ENCODE measurements around the gene SENP1.

Gene SENP1

DNA sequence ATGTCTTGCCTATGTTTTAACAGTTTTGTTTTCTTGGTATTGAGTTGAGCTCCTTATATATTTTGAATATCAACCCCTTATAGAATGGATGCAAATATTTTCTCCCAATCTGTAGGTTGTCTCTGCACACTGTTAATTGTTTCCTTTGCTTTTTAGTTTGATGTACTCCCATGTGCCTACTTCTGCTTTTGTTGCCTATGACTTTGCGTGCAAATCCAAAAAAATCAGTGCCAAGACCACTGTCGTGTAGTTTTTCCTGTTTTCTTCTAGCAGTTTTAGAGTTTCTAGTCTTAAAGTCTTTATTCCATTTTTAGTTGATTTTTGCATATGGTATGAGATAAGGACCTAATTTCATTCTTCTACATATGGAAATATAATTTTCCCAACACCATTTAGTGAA is 28.8 kb downstream of the SENP1 start:
- H3K36me3 ChIP-seq (ENCODE audit: insufficient read depth, low read length), result peaks cover 59% of the 10 kb centered on the region
- H3K9me3 ChIP-seq (ENCODE audit: low read depth, low read length), result no peaks in the 10 kb centered on the region
- DNase-seq (ENCODE audit: low read depth, low spot score), result no peak
- H3K9ac ChIP-seq (ENCODE audit: insufficient read length), result no peak overlapping the region
- H3K27ac ChIP-seq, result no peak overlapping the region
- TF ChIP-seq FOXP2 (optimal IDR thresholded peaks at IDR 0.05; ENCODE audit: control extremely low read depth, extremely low read length, insufficient read depth), result no peak
- no peak for TF ChIP-seq EZH2 (IDR thresholded peaks at IDR 0.05)
- no peak for TF ChIP-seq POLR2AphosphoS5 (IDR thresholded peaks at IDR 0.05; ENCODE audit: borderline replicate concordance, low read depth, low read length)
- H3K4me3 ChIP-seq, result no peak overlapping the region

DNA sequence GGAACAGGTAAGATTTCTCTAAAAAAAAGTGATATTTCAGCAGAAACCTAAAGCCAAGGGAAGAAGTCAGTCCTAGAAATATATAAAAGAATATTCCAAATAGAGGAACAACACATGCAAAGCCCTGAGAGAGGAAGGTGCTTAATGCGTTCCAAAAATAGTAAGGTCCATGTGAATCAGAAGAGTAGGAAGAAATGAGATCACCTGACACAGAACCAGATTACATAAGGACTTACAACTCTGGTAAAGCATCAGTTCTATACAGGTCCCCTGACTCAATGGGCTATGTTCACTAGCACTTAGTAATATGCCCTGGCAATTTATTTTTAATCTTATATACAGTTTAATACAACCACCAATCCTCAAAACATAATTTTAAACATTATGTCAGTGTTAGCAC is 30.0 kb downstream of the SENP1 start:
- H3K9ac ChIP-seq (ENCODE audit: insufficient read length), result no peak overlapping the region
- no peak for TF ChIP-seq FOXP2 (optimal IDR thresholded peaks at IDR 0.05; ENCODE audit: control extremely low read depth, extremely low read length, insufficient read depth)
- H3K9me3 ChIP-seq (ENCODE audit: low read depth, low read length), result no peaks in the 10 kb centered on the region
- H3K36me3 ChIP-seq (ENCODE audit: insufficient read depth, low read length), result peaks cover 63% of the 10 kb centered on the region
- H3K4me3 ChIP-seq, result no peak overlapping the region
- DNase-seq (ENCODE audit: low read depth, low spot score), result no peak
- H3K27ac ChIP-seq, result no peak overlapping the region

DNA sequence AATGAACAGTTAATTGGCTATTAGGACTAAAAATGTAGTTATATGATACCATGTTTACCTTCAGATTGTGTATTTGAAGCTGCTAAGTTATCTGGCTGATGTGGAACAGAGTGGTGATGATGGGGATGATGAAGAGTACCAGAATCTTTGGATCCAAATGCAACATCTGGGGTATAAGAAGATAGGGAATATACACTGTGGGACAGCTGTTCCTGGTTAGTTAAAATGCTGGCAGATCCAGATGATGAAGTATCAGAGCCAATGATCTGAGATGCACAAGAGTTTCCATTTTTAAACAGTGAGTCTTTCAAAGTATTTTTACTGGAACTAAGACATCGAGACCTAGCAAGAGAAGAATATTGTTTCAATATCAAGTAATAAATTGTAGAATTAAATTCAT is 31.6 kb downstream of the SENP1 start:
- Histone ChIP-seq H3K27ac (no peak overlapping the region), H3K9ac (ENCODE audit: insufficient read length) (no peak overlapping the region), H3K36me3 (ENCODE audit: insufficient read depth, low read length) (peaks cover 67% of the 10 kb centered on the region), H3K9me3 (ENCODE audit: low read depth, low read length) (no peaks in the 10 kb centered on the region), H3K4me3 (no peak overlapping the region)
- TF ChIP-seq EZH2 (IDR thresholded peaks at IDR 0.05) (no peak), FOXP2 (optimal IDR thresholded peaks at IDR 0.05; ENCODE audit: control extremely low read depth, extremely low read length, insufficient read depth) (no peak)
- DNase-seq (ENCODE audit: low read depth, low spot score), result no peak

DNA sequence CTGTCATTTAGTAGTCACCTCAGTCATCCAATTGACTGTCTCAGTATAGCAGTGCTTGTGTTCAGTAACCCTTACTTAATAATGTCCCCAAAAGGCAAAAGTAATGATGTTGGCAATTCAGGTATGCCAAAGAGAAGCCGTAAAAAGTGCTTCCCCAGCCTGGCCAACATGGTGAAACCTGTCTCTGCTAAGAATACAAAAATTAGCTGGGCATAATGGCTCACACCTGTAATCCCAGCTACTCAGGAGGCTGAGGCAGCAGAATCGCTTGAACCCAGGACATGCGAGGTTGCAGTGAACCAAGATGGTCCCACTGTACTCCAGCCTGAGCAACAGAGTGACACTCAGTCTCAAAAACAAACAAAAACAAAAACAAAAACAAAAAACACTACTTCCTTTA is 33.6 kb downstream of the SENP1 start:
- DNase-seq (ENCODE audit: low read depth, low spot score), result no peak
- TF ChIP-seq FOXP2 (optimal IDR thresholded peaks at IDR 0.05; ENCODE audit: control extremely low read depth, extremely low read length, insufficient read depth) (no peak), EZH2 (IDR thresholded peaks at IDR 0.05) (no peak), POLR2AphosphoS5 (IDR thresholded peaks at IDR 0.05; ENCODE audit: borderline replicate concordance, low read depth, low read length) (no peak)
- no peak overlapping the region for H3K27ac ChIP-seq
- H3K9ac ChIP-seq (ENCODE audit: insufficient read length), result no peak overlapping the region
- no peaks in the 10 kb centered on the region for H3K9me3 ChIP-seq (ENCODE audit: low read depth, low read length)
- peaks cover 62% of the 10 kb centered on the region for H3K36me3 ChIP-seq (ENCODE audit: insufficient read depth, low read length)
- no peak overlapping the region for H3K4me3 ChIP-seq

DNA sequence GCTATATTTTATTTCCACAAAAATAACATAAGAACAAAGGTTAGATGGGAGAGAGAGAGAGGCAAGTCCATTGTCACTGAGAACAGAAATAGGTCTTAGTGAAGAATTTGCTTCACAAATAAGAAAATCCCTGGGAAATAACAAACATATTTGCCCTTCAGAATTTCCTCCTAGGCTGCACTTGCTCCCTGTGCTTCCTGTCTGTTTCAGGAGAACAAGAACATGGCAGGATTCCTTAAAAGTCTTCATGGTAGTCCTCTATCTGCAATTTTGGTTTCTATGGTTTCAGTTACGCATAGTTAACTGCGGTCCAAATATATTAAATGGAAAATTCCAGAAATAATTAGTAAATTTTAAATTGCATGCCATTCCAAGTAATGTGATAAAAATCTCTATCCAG is 34.1 kb downstream of the SENP1 start:
- no peak overlapping the region for H3K9ac ChIP-seq (ENCODE audit: insufficient read length)
- H3K36me3 ChIP-seq (ENCODE audit: insufficient read depth, low read length), result peaks cover 63% of the 10 kb centered on the region
- no peak for DNase-seq (ENCODE audit: low read depth, low spot score)
- TF ChIP-seq EZH2 (IDR thresholded peaks at IDR 0.05) (no peak), FOXP2 (optimal IDR thresholded peaks at IDR 0.05; ENCODE audit: control extremely low read depth, extremely low read length, insufficient read depth) (no peak), POLR2AphosphoS5 (IDR thresholded peaks at IDR 0.05; ENCODE audit: borderline replicate concordance, low read depth, low read length) (no peak)
- no peaks in the 10 kb centered on the region for H3K9me3 ChIP-seq (ENCODE audit: low read depth, low read length)
- no peak overlapping the region for H3K4me3 ChIP-seq
- no peak overlapping the region for H3K27ac ChIP-seq

DNA sequence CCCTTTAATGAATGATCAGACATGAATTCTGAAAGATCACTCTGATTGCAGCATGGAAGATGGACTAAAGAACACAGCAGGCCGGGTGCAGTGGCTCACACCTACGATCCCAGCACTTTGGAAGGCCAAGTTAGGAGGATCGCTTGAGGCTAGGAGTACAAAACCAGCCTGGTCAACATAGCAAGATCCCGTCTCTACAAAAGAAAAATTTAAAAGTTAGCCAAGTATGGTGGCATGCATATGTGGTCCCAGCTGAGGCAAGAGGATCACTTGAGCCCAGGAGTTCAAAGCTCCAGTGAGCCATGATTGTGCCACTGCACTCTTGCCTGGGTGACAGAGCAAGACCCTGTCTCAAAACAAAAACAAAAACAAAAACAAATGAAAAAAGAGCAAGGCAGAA is 35.1 kb downstream of the SENP1 start:
- no peak overlapping the region for H3K9ac ChIP-seq (ENCODE audit: insufficient read length)
- no peak overlapping the region for H3K27ac ChIP-seq
- H3K9me3 ChIP-seq (ENCODE audit: low read depth, low read length), result no peaks in the 10 kb centered on the region
- TF ChIP-seq FOXP2 (optimal IDR thresholded peaks at IDR 0.05; ENCODE audit: control extremely low read depth, extremely low read length, insufficient read depth) (no peak), EZH2 (IDR thresholded peaks at IDR 0.05) (no peak), POLR2AphosphoS5 (IDR thresholded peaks at IDR 0.05; ENCODE audit: borderline replicate concordance, low read depth, low read length) (no peak)
- DNase-seq (ENCODE audit: low read depth, low spot score), result no peak
- peaks cover 74% of the 10 kb centered on the region for H3K36me3 ChIP-seq (ENCODE audit: insufficient read depth, low read length)
- H3K4me3 ChIP-seq, result no peak overlapping the region

DNA sequence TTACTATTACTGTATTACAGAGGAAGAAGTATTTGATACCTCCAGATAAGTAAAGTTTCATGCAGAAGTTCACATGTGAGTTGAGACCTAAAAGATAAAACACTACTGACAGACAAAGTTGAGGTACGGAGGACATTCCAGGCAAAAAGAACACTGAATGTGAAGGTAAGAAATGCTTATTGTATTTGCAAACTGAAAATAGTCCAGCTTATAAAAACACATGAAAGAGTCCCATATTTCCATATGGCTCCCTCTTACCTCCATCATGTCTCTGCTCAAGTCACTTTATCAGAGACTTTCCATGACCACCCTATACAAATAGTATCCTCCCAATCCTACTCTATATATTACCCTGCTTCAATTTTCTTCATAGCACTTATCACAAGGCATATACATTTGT is 35.8 kb downstream of the SENP1 start:
- TF ChIP-seq FOXP2 (optimal IDR thresholded peaks at IDR 0.05; ENCODE audit: control extremely low read depth, extremely low read length, insufficient read depth) (no peak), EZH2 (IDR thresholded peaks at IDR 0.05) (no peak), POLR2AphosphoS5 (IDR thresholded peaks at IDR 0.05; ENCODE audit: borderline replicate concordance, low read depth, low read length) (no peak)
- no peaks in the 10 kb centered on the region for H3K9me3 ChIP-seq (ENCODE audit: low read depth, low read length)
- H3K4me3 ChIP-seq, result no peak overlapping the region
- H3K9ac ChIP-seq (ENCODE audit: insufficient read length), result no peak overlapping the region
- no peak overlapping the region for H3K27ac ChIP-seq
- peaks cover 78% of the 10 kb centered on the region for H3K36me3 ChIP-seq (ENCODE audit: insufficient read depth, low read length)
- no peak for DNase-seq (ENCODE audit: low read depth, low spot score)

DNA sequence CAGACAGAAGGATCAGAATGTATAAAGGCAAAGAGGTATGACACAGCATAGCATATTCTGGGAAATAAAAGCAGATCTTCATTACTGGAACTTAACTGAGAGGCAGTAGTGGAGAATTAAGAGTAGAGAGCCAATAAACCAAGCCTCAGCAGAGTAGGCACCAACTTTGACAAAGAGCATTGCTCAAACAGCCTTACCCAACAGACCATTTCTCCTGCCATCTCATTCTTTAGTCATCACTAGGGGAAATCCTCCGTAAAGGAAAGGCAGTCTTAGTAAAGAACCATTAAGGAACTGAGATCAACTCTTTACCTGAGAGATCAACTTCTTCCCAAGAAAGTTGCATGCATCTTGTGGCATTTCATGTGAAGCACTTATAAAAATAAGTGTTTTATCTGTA is 36.6 kb downstream of the SENP1 start:
- TF ChIP-seq POLR2AphosphoS5 (IDR thresholded peaks at IDR 0.05; ENCODE audit: borderline replicate concordance, low read depth, low read length) (no peak), EZH2 (IDR thresholded peaks at IDR 0.05) (no peak)
- Histone ChIP-seq H3K27ac (no peak overlapping the region), H3K9ac (ENCODE audit: insufficient read length) (no peak overlapping the region), H3K4me3 (no peak overlapping the region), H3K36me3 (ENCODE audit: insufficient read depth, low read length) (peaks cover 80% of the 10 kb centered on the region), H3K9me3 (ENCODE audit: low read depth, low read length) (no peaks in the 10 kb centered on the region)
- no peak for DNase-seq (ENCODE audit: low read depth, low spot score)

DNA sequence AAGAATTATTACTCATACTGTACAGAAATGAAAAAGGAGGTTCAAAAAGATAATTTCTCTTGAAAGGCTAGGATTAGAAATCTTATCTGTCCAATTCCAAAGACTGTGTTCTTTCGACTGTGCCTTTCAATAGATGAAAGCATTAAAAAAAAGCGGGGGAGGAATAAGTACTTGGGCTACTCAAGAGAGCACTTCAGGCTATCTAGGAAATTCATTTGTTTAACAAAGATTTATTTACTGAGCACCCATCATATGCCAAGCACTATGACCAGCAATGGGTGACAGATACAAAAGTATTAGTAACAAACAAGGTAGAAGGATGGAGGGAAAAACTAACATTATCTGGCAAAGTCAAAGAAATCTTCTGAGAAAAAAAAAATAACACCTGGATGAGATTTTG is 37.4 kb downstream of the SENP1 start:
- no peak overlapping the region for H3K9ac ChIP-seq (ENCODE audit: insufficient read length)
- H3K36me3 ChIP-seq (ENCODE audit: insufficient read depth, low read length), result peaks cover 80% of the 10 kb centered on the region
- no peaks in the 10 kb centered on the region for H3K9me3 ChIP-seq (ENCODE audit: low read depth, low read length)
- H3K27ac ChIP-seq, result no peak overlapping the region
- no peak overlapping the region for H3K4me3 ChIP-seq
- no peak for DNase-seq (ENCODE audit: low read depth, low spot score)
- no peak for TF ChIP-seq FOXP2 (optimal IDR thresholded peaks at IDR 0.05; ENCODE audit: control extremely low read depth, extremely low read length, insufficient read depth)
- no peak for TF ChIP-seq EZH2 (IDR thresholded peaks at IDR 0.05)
- no peak for TF ChIP-seq POLR2AphosphoS5 (IDR thresholded peaks at IDR 0.05; ENCODE audit: borderline replicate concordance, low read depth, low read length)

Measured in SK-N-MC (cell line).